ENCODE measurements around the gene TNS1. TPM values are rescaled to one million over a fixed set of nuclear protein-coding genes. Genes with fewer than 3 reads are reported as not detected.

TNS1 gene
- total and polyA plus RNA-seq, 9 of the 15 experiments (the other 6 are each of a cell fraction or from before 2014, with no cell fraction given), result 0.13 to 2.7 (median 0.77) TPM

GRCh38 chr2:218033208-218033589, 30.4 kb upstream of the TNS1 start:
- CTCF ChIA-PET (ENCODE audit: low intra/inter-chr PET ratio), result no interaction called here
- no TSS peak for BruUV-seq (replicated peaks)
- Histone ChIP-seq H3K4me3 (no peak overlapping the region), H3K9ac (ENCODE audit: insufficient read depth in 1 of 2, low read depth in 2 of 2, low read length in 2 of 2) (no peak overlapping the region), H3K4me1 (replicated peaks in 1 of 2; ENCODE audit: control insufficient read depth in 2 of 2, insufficient read depth in 2 of 2, low read length in 2 of 2) (peaks cover 0 to 4% of the 10 kb centered on the region in 2 experiments; a peak in 1 of 5 replicates), H4K20me1 (replicated peaks; ENCODE audit: control insufficient read depth, insufficient read depth, low read length) (no peaks in the 10 kb centered on the region), H3K36me3 (ENCODE audit: control insufficient read depth, insufficient read depth, low read length) (no peaks in the 10 kb centered on the region), H3K79me2 (ENCODE audit: control insufficient read depth, insufficient read depth, low read length) (no peaks in the 10 kb centered on the region), H3K4me2 (ENCODE audit: insufficient read depth, low read length) (no peak overlapping the region), H3K27ac (ENCODE audit: extremely low read depth, low read depth, low read length) (no peak overlapping the region), H3K9me3 (replicated peaks; ENCODE audit: control insufficient read depth, insufficient read depth, low read depth, low read length) (no peaks in the 10 kb centered on the region), H3K9me1 (ENCODE audit: control insufficient read depth, insufficient read depth, low read length) (no peaks in the 10 kb centered on the region), H2AFZ (ENCODE audit: low read depth, low read length) (no peak overlapping the region), H3K27me3 (ENCODE audit: control insufficient read depth in 2 of 2, insufficient read depth in 2 of 2, low read length in 2 of 2) (peaks cover 0 to 30% of the 10 kb centered on the region in 2 experiments; a peak in 1 of 5 replicates)
- in situ Hi-C loops (cut with MboI) (no loop called here), intact Hi-C loops (cut with micrococcal nuclease) (loop anchor here (5.0 kb wide), 1 partner anchor 36 kb away; no protein-coding TSS in a partner anchor)
- DNase-seq (ENCODE audit: extremely low read depth in 1 of 4, low spot score in 3 of 4), result no peak
- POLR2A ChIA-PET, result no interaction called here
- WGBS (ENCODE audit: insufficient coverage, low coverage, missing lambda C conversion rate), result 0% methylated on average over 1 of the region's 1 CpG
- no peak for FAIRE-seq
- no peak for ATAC-seq
- no peak for TF ChIP-seq ARNT (IDR thresholded peaks at IDR 0.05)
- TF ChIP-seq, protein P1, sequence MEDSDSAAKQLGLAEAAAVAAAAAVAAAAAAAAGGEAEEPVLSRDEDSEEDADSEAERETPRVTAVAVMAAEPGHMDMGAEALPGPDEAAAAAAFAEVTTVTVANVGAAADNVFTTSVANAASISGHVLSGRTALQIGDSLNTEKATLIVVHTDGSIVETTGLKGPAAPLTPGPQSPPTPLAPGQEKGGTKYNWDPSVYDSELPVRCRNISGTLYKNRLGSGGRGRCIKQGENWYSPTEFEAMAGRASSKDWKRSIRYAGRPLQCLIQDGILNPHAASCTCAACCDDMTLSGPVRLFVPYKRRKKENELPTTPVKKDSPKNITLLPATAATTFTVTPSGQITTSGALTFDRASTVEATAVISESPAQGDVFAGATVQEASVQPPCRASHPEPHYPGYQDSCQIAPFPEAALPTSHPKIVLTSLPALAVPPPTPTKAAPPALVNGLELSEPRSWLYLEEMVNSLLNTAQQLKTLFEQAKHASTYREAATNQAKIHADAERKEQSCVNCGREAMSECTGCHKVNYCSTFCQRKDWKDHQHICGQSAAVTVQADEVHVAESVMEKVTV (CRISPR knock-in tag; IDR thresholded peaks at IDR 0.05), result no peak
- TF ChIP-seq TCF3 (CRISPR knock-in tag; IDR thresholded peaks at IDR 0.05), result no peak
- TF ChIP-seq RBFOX2 (IDR thresholded peaks at IDR 0.05; ENCODE audit: low read depth, low read length), result no peak
- TF ChIP-seq MAFF (IDR thresholded peaks at IDR 0.05; ENCODE audit: low read length), result no peak
- TF ChIP-seq RBM14 (IDR thresholded peaks at IDR 0.05; ENCODE audit: borderline replicate concordance, insufficient read depth, low read depth, low read length), result no peak
- TF ChIP-seq, protein P2, sequence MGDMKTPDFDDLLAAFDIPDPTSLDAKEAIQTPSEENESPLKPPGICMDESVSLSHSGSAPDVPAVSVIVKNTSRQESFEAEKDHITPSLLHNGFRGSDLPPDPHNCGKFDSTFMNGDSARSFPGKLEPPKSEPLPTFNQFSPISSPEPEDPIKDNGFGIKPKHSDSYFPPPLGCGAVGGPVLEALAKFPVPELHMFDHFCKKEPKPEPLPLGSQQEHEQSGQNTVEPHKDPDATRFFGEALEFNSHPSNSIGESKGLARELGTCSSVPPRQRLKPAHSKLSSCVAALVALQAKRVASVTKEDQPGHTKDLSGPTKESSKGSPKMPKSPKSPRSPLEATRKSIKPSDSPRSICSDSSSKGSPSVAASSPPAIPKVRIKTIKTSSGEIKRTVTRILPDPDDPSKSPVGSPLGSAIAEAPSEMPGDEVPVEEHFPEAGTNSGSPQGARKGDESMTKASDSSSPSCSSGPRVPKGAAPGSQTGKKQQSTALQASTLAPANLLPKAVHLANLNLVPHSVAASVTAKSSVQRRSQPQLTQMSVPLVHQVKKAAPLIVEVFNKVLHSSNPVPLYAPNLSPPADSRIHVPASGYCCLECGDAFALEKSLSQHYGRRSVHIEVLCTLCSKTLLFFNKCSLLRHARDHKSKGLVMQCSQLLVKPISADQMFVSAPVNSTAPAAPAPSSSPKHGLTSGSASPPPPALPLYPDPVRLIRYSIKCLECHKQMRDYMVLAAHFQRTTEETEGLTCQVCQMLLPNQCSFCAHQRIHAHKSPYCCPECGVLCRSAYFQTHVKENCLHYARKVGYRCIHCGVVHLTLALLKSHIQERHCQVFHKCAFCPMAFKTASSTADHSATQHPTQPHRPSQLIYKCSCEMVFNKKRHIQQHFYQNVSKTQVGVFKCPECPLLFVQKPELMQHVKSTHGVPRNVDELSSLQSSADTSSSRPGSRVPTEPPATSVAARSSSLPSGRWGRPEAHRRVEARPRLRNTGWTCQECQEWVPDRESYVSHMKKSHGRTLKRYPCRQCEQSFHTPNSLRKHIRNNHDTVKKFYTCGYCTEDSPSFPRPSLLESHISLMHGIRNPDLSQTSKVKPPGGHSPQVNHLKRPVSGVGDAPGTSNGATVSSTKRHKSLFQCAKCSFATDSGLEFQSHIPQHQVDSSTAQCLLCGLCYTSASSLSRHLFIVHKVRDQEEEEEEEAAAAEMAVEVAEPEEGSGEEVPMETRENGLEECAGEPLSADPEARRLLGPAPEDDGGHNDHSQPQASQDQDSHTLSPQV (IDR thresholded peaks at IDR 0.05), result no peak
- no peak for TF ChIP-seq GATAD2B (IDR thresholded peaks at IDR 0.05; ENCODE audit: borderline replicate concordance)
- no peak for TF ChIP-seq MBD1 (CRISPR knock-in tag; IDR thresholded peaks at IDR 0.05)
- TF ChIP-seq KLF13 (tag; IDR thresholded peaks at IDR 0.05; ENCODE audit: borderline replicate concordance, low read depth), result no peak
- TF ChIP-seq ZNF518B (CRISPR knock-in tag; IDR thresholded peaks at IDR 0.05), result no peak

Data from K562 (cell line).